SU-DHL-6 (cell line): ENCODE results near the gene FPGT.

Experiments used
- H2AFZ ChIP-seq: fragments of 200-600 bp; sonication (generic); 2 replicates; pipeline ENCODE4 v1.6.1; 2014; ENCODE audit warnings: low read depth, mild to moderate bottlenecking, moderate library complexity, mixed read lengths, antibody characterized with exemption, low read length; ENCODE audit not compliant: severe bottlenecking
- H3F3A ChIP-seq: fragments of 200-600 bp; shearing (Covaris generic); 2 replicates; pipeline ENCODE4 v1.6.0; 2016; ENCODE audit warnings: antibody characterized with exemption, mild to moderate bottlenecking; ENCODE audit not compliant: insufficient read depth
- H3K27ac ChIP-seq: fragments of 200-600 bp; sonication (generic); 2 replicates; pipeline ENCODE4 v1.5.1; 2016; ENCODE audit warnings: low read depth, mild to moderate bottlenecking, low read length, moderate library complexity, mixed read lengths
- H3K27me3 ChIP-seq: fragments of 200-600 bp; sonication (generic), shearing (Covaris generic); 2 replicates; pipeline ENCODE4 v1.6.0; 2014; ENCODE audit warnings: mild to moderate bottlenecking, low read length
- H3K36me3 ChIP-seq: fragments of 200-600 bp; sonication (generic); 2 replicates; pipeline ENCODE4 v1.6.1; 2014; ENCODE audit warnings: mild to moderate bottlenecking, low read length, mixed read lengths
- H3K4me2 ChIP-seq: fragments of 300-600, 200-600 bp; shearing (Covaris generic), sonication (generic); 2 replicates; pipeline ENCODE4 v1.6.0; 2014; ENCODE audit warnings: low read length, low read depth, mild to moderate bottlenecking; ENCODE audit not compliant: poor library complexity, severe bottlenecking
- H3K4me3 ChIP-seq: fragments of 200-600 bp; sonication (generic); 2 replicates; pipeline ENCODE4 v1.5.1; 2014; ENCODE audit warnings: antibody characterized with exemption, low read length, mild to moderate bottlenecking, mixed read lengths; ENCODE audit not compliant: insufficient read depth, poor library complexity, severe bottlenecking
- H3K79me2 ChIP-seq: fragments of 200-600 bp; sonication (generic); 2 replicates; pipeline ENCODE4 v1.6.1; 2014; ENCODE audit warnings: mild to moderate bottlenecking, low read length, moderate library complexity; ENCODE audit not compliant: insufficient read depth
- H3K9ac ChIP-seq: fragments of 200-600 bp; sonication (generic); 2 replicates; pipeline ENCODE4 v1.7.0; 2014; ENCODE audit warnings: mild to moderate bottlenecking, low read length
- H3K9me2 ChIP-seq: fragments of 200-600 bp; sonication (generic); replicated peaks from 2 replicates; pipeline ENCODE4 v1.6.1; 2014; ENCODE audit warnings: low read length; ENCODE audit not compliant: insufficient read depth
- H3K9me3 ChIP-seq: fragments of 200-600 bp; sonication (generic); 2 replicates; pipeline ENCODE4 v1.6.1; 2014; ENCODE audit warnings: low read length, mixed read lengths; ENCODE audit not compliant: insufficient read depth
- H4K20me1 ChIP-seq: fragments of 200-600 bp; sonication (generic); 2 replicates; pipeline ENCODE4 v1.6.1; 2014; ENCODE audit warnings: low read depth, mild to moderate bottlenecking, antibody characterized with exemption, low read length, moderate library complexity, mixed read lengths
- CTCF ChIP-seq: fragments of 200-600 bp; sonication (generic); IDR thresholded peaks from one replicate; pipeline ENCODE4 v1.5.1; 2017; ENCODE audit warnings: antibody characterized with exemption, mild to moderate bottlenecking, low read length, moderate library complexity; ENCODE audit not compliant: insufficient read depth, poor library complexity, severe bottlenecking
- EZH2phosphoT487 ChIP-seq: fragments of 200-600 bp; sonication (generic), shearing (Covaris generic); conservative IDR thresholded peaks from 2 replicates; pipeline ENCODE4 v1.6.1; 2018; ENCODE audit warnings: mild to moderate bottlenecking, antibody characterized with exemption, low read length, moderate library complexity, mixed read lengths

The FPGT gene

DNA sequence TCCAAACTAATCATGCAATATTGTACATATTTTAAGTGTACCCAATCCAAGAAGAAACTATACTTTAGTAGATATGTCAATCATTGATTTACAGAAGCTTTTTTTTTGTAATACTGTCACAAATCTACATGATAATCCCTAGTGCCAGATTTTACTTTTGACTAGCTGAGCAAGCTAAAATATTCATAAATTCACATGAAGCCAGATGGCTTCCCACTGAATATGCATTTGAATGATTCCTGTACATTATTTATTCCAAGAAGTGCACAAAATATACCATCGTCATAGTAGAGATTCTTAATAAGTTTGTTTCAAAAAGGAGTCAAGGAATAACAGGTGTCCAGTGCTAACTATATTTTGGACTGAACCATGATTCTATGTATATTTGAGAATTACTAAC, 17.2 kb downstream of the FPGT start:
- Histone ChIP-seq H4K20me1 (no peaks in the 10 kb centered on the region), H3K4me3 (no peak overlapping the region), H3K79me2 (no peaks in the 10 kb centered on the region), H3K9me2 (no peaks in the 10 kb centered on the region), H3K27ac (no peak overlapping the region), H3K9ac (no peak overlapping the region), H3K4me2 (no peak overlapping the region), H3K27me3 (no peaks in the 10 kb centered on the region), H3K36me3 (no peaks in the 10 kb centered on the region), H3F3A (no peaks in the 10 kb centered on the region), H3K9me3 (no peaks in the 10 kb centered on the region), H2AFZ (no peak overlapping the region)
- TF ChIP-seq CTCF (no peak), EZH2phosphoT487 (no peak)

DNA sequence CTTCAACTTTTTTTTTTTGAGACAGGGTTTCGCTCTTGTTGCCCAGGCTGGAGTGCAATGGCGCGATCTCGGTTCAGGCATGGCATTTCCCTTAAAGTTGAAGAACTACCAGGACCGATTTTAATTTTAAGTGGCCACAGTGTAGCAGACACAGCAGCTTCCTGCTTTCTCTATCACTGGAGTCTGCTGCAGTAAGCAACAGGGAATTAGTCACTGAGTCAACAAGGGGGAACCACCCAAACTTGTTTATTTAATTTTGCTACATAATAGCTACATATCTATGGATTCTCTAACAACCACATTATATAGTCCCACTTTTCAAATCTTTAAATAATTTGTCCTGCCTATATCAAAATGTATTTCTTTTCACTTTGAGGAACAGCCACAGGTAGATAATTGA, 24.7 kb downstream of the FPGT start:
- H2AFZ ChIP-seq, result no peak overlapping the region
- no peak overlapping the region for H3K27ac ChIP-seq
- H3F3A ChIP-seq, result no peaks in the 10 kb centered on the region
- H3K4me3 ChIP-seq, result no peak overlapping the region
- no peaks in the 10 kb centered on the region for H3K79me2 ChIP-seq
- H3K36me3 ChIP-seq, result no peaks in the 10 kb centered on the region
- H3K4me2 ChIP-seq, result no peak overlapping the region
- no peak overlapping the region for H3K9ac ChIP-seq
- H3K9me3 ChIP-seq, result no peaks in the 10 kb centered on the region
- H4K20me1 ChIP-seq, result no peaks in the 10 kb centered on the region
- no peaks in the 10 kb centered on the region for H3K27me3 ChIP-seq
- no peak for TF ChIP-seq CTCF
- no peak for TF ChIP-seq EZH2phosphoT487
- no peaks in the 10 kb centered on the region for H3K9me2 ChIP-seq

GRCh38 chr1:74223453-74223852, 25.4 kb downstream of the FPGT start:
- TF ChIP-seq CTCF (no peak), EZH2phosphoT487 (no peak)
- no peaks in the 10 kb centered on the region for H3K79me2 ChIP-seq
- no peak overlapping the region for H2AFZ ChIP-seq
- H3K4me2 ChIP-seq, result no peak overlapping the region
- H3K9me2 ChIP-seq, result no peaks in the 10 kb centered on the region
- H3K36me3 ChIP-seq, result no peaks in the 10 kb centered on the region
- no peak overlapping the region for H3K9ac ChIP-seq
- no peaks in the 10 kb centered on the region for H4K20me1 ChIP-seq
- H3F3A ChIP-seq, result no peaks in the 10 kb centered on the region
- no peak overlapping the region for H3K4me3 ChIP-seq
- H3K27me3 ChIP-seq, result no peaks in the 10 kb centered on the region
- H3K9me3 ChIP-seq, result no peaks in the 10 kb centered on the region
- H3K27ac ChIP-seq, result no peak overlapping the region

DNA sequence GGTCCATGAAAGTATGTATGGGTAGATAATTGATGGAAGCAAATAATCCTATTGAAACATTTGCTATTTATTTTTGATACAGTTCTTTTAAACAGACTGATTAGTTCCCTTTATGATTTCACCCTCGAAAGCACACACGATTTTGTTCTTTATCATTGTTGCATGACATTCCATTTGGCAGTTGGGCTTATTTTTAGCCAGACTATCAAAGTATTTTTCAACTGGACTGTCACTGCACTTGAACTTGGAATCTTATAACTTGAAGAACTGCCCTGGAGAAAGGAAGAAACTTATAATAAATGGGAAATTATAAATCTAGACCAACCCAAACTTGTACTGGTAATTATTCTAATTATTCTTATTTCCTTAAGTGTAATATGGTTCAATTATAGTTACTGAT, 37.1 kb downstream of the FPGT start, which contains the start of gene TNNI3K:
TNNI3K (plus strand) TSS at position 235 of the 400 bp plus-strand sequence; CDS start at position 300, 65 bp downstream.
- no peak within 1 kb of the TSS for H3K9ac ChIP-seq

More for the DNA sequence above, 37.1 kb downstream of the FPGT start, which contains the start of gene TNNI3K:
- Histone ChIP-seq H3K27me3 (no peaks in the 10 kb centered on the region), H3K36me3 (no peaks in the 10 kb centered on the region), H3K27ac (no peak within 1 kb of the TSS), H3K4me2 (no peak within 1 kb of the TSS), H2AFZ (no peak within 1 kb of the TSS), H3K4me3 (no peak within 1 kb of the TSS), H3F3A (no peaks in the 10 kb centered on the region), H3K79me2 (no peaks in the 10 kb centered on the region), H4K20me1 (no peaks in the 10 kb centered on the region), H3K9me3 (no peaks in the 10 kb centered on the region), H3K9me2 (no peaks in the 10 kb centered on the region)
- TF ChIP-seq CTCF (no peak), EZH2phosphoT487 (no peak)
